ENCODE measurements around the gene GP1BA.
"Not testable (repeated sequence)": the region's sequence is repeated elsewhere in the genome, so short reads cannot be mapped to it uniquely, and the experiment has no call there.

Gene GP1BA

GRCh38 chr17:4901108-4901647, 30.9 kb upstream of the GP1BA start:
- Histone ChIP-seq H3K9me3 (ENCODE audit: control insufficient read depth in 2 of 2, low read length in 2 of 2) (no peaks in the 10 kb centered on the region), H3K36me3 (ENCODE audit: control insufficient read depth in 2 of 2, insufficient read depth in 2 of 2, low read length in 2 of 2) (peaks cover 7 to 12% of the 10 kb centered on the region in 2 donors), H3K4me3 (ENCODE audit: low read length in 2 of 2) (peak overlapping the region in 1 of 2 donors; percentile 80), H3K9ac (ENCODE audit: low read depth in 1 of 2, low read length in 2 of 2) (no peak overlapping the region), H3K4me1 (ENCODE audit: control insufficient read depth in 2 of 2, insufficient read depth in 2 of 2, low read length in 2 of 2) (peaks cover 21 to 29% of the 10 kb centered on the region in 2 donors), H3K27ac (ENCODE audit: low read depth in 2 of 2, low read length in 2 of 2) (peak overlapping the region in 1 of 2 donors; percentile 1), H3K27me3 (ENCODE audit: control insufficient read depth in 2 of 2, insufficient read depth in 2 of 2, low read length in 2 of 2) (peaks cover 4 to 13% of the 10 kb centered on the region in 2 donors)

- no peak overlapping the region for H3K9ac ChIP-seq (ENCODE audit: low read depth in 1 of 2, low read length in 2 of 2)
- H3K27me3 ChIP-seq (ENCODE audit: control insufficient read depth in 2 of 2, insufficient read depth in 2 of 2, low read length in 2 of 2) = peaks cover 4 to 13% of the 10 kb centered on the region in 2 donors
- H3K4me1 ChIP-seq (ENCODE audit: control insufficient read depth in 2 of 2, insufficient read depth in 2 of 2, low read length in 2 of 2) = peaks cover 21 to 29% of the 10 kb centered on the region in 2 donors
- no peaks in the 10 kb centered on the region for H3K9me3 ChIP-seq (ENCODE audit: control insufficient read depth in 2 of 2, low read length in 2 of 2)
- peak overlapping the region in 1 of 2 donors; percentile 43 for H3K27ac ChIP-seq (ENCODE audit: low read depth in 2 of 2, low read length in 2 of 2)
- peaks cover 1 to 6% of the 10 kb centered on the region in 2 donors for H3K36me3 ChIP-seq (ENCODE audit: control insufficient read depth in 2 of 2, insufficient read depth in 2 of 2, low read length in 2 of 2)
- no peak overlapping the region for H3K4me3 ChIP-seq (ENCODE audit: low read length in 2 of 2)
Observed at GRCh38 chr17:4901648-4902344, 30.3 kb upstream of the GP1BA start.

GRCh38 chr17:4902540-4902939, 29.5 kb upstream of the GP1BA start:
- no peaks in the 10 kb centered on the region for H3K36me3 ChIP-seq (ENCODE audit: control insufficient read depth in 2 of 2, insufficient read depth in 2 of 2, low read length in 2 of 2)
- H3K4me3 ChIP-seq (ENCODE audit: low read length in 2 of 2) = no peak overlapping the region
- peaks cover 4 to 13% of the 10 kb centered on the region in 2 donors for H3K27me3 ChIP-seq (ENCODE audit: control insufficient read depth in 2 of 2, insufficient read depth in 2 of 2, low read length in 2 of 2)
- H3K9me3 ChIP-seq (ENCODE audit: control insufficient read depth in 2 of 2, low read length in 2 of 2) = no peaks in the 10 kb centered on the region
- H3K4me1 ChIP-seq (ENCODE audit: control insufficient read depth in 2 of 2, insufficient read depth in 2 of 2, low read length in 2 of 2) = peaks cover 21 to 29% of the 10 kb centered on the region in 2 donors
- H3K9ac ChIP-seq (ENCODE audit: low read depth in 1 of 2, low read length in 2 of 2) = no peak overlapping the region
- peak overlapping the region in 1 of 2 donors; percentile 44 for H3K27ac ChIP-seq (ENCODE audit: low read depth in 2 of 2, low read length in 2 of 2)

DNA sequence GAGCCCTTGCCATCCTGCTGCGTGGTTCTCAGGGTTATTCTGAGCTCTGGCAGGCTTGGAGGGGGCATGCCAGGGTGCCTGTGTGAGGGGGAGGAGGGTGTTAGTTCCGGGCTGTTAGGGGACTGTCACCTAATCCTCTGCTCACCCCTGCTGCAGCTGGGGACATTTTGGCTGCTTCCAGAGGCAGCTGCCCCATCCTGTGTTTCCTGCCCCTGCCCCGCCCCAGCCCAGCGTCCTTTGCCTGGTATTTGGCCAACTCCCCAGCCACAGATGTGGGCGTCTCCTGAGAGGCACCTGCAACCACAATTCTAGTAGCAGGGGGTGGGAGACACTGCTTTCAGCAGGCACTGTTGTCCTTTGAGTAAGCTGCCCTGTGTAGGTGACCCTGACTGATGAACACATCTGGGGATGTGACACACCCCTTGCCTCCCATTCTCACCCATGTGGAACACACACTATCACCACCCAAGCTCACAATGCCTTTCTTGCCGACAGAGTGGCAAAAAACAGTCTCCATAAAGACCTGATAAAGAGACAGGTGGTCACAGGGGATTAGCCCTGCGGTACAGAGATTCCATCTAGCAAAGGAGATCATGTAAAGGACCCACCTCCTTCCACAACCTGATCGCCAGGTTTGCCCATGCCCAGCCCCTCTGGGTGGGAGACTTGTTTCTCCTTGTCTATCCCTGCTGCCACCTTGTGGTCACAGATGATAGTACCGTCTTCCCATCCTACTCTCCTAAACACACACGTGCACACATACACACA, 28.8 kb upstream of the GP1BA start, which contains the start of gene CHRNE:
Gene CHRNE, minus strand, starts transcription at position 48 of the 768 bp plus-strand sequence. Its CDS starts 35 bp downstream, at position 13.
- H3K9me3 ChIP-seq (ENCODE audit: control insufficient read depth in 2 of 2, low read length in 2 of 2) = no peaks in the 10 kb centered on the region
- H3K36me3 ChIP-seq (ENCODE audit: control insufficient read depth in 2 of 2, insufficient read depth in 2 of 2, low read length in 2 of 2) = no peaks in the 10 kb centered on the region
- H3K4me1 ChIP-seq (ENCODE audit: control insufficient read depth in 2 of 2, insufficient read depth in 2 of 2, low read length in 2 of 2) = peaks cover 21 to 29% of the 10 kb centered on the region in 2 donors
- H3K27me3 ChIP-seq (ENCODE audit: control insufficient read depth in 2 of 2, insufficient read depth in 2 of 2, low read length in 2 of 2) = peaks cover 4 to 13% of the 10 kb centered on the region in 2 donors
- H3K4me3 ChIP-seq (ENCODE audit: low read length in 2 of 2) = peak within 1 kb of the TSS in 1 of 2 donors; percentile 45
- H3K9ac ChIP-seq (ENCODE audit: low read depth in 1 of 2, low read length in 2 of 2) = no peak within 1 kb of the TSS
- H3K27ac ChIP-seq (ENCODE audit: low read depth in 2 of 2, low read length in 2 of 2) = peak within 1 kb of the TSS in 1 of 2 donors; percentile 44

GRCh38 chr17:4906642-4907041, 25.4 kb upstream of the GP1BA start:
- H3K36me3 ChIP-seq (ENCODE audit: control insufficient read depth in 2 of 2, insufficient read depth in 2 of 2, low read length in 2 of 2); H3K9me3 ChIP-seq (ENCODE audit: control insufficient read depth in 2 of 2, low read length in 2 of 2); H3K4me3 ChIP-seq (ENCODE audit: low read length in 2 of 2); H3K27me3 ChIP-seq (ENCODE audit: control insufficient read depth in 2 of 2, insufficient read depth in 2 of 2, low read length in 2 of 2); H3K9ac ChIP-seq (ENCODE audit: low read depth in 1 of 2, low read length in 2 of 2); H3K27ac ChIP-seq (ENCODE audit: low read depth in 2 of 2, low read length in 2 of 2): not testable (repeated sequence)
- peaks cover 15 to 19% of the 10 kb centered on the region in 2 donors for H3K4me1 ChIP-seq (ENCODE audit: control insufficient read depth in 2 of 2, insufficient read depth in 2 of 2, low read length in 2 of 2)

DNA sequence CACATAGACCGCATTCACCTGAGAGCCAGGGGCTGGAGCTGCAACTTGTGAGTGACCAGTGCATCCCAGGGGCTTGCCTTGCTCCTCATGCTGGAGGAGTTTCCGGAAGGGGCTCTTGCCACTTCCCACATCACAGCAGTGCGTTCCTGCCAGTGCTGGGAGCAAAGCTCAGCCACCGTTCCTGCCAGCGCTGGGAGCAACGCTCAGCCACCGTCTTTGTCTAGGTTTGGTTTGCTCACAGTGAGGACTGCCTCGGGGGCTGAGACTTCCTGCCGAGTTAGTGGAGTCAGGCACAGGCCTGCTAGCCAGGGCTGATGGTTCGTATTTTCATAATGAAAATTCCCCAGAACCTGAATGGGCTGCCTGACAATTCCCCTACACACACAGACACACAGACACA, 23.8 kb upstream of the GP1BA start:
- Histone ChIP-seq H3K4me3 (ENCODE audit: low read length in 2 of 2) (no peak overlapping the region), H3K9me3 (ENCODE audit: control insufficient read depth in 2 of 2, low read length in 2 of 2) (no peaks in the 10 kb centered on the region), H3K9ac (ENCODE audit: low read depth in 1 of 2, low read length in 2 of 2) (peak overlapping the region in 1 of 2 donors; percentile 42), H3K27ac (ENCODE audit: low read depth in 2 of 2, low read length in 2 of 2) (peak overlapping the region in 1 of 2 donors; percentile 50), H3K4me1 (ENCODE audit: control insufficient read depth in 2 of 2, insufficient read depth in 2 of 2, low read length in 2 of 2) (peaks cover 10 to 12% of the 10 kb centered on the region in 2 donors), H3K27me3 (ENCODE audit: control insufficient read depth in 2 of 2, insufficient read depth in 2 of 2, low read length in 2 of 2) (peaks cover 0 to 8% of the 10 kb centered on the region in 2 donors), H3K36me3 (ENCODE audit: control insufficient read depth in 2 of 2, insufficient read depth in 2 of 2, low read length in 2 of 2) (no peaks in the 10 kb centered on the region)

DNA sequence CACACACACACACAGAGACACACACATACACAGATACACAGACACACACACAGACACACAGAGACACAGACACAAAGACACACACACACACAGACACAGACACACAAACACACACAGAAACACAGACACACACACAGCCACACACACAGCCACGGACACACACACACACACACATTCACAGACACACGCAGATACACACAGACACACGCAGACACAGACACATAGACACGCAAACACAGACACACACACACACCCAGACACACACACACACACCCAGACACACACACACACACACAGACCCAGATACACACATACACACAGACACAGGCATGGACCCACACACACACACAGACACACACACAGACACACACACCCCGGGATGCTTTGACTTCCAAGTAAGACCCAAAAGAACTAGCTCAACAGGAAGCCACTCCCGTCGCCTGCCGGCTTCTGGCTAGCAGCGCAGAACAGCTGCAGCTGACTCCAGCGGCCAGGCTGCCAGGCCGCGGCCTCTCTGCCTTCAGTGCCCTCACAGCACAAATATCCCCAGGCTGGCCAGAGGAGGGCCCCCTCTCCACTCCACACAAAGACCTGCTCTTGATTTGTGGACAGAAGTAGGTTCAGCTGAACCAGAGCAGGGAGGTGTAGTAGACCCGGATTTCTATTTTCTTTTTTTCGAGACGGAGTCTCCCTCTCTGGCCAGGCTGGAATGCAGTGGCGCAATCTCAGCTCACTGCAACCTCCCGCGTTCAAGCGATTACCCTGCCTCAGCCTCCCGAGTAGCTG, 23.2 kb upstream of the GP1BA start:
- Histone ChIP-seq H3K36me3 (ENCODE audit: control insufficient read depth in 2 of 2, insufficient read depth in 2 of 2, low read length in 2 of 2) (no peaks in the 10 kb centered on the region), H3K27me3 (ENCODE audit: control insufficient read depth in 2 of 2, insufficient read depth in 2 of 2, low read length in 2 of 2) (peaks cover 0 to 8% of the 10 kb centered on the region in 2 donors), H3K4me1 (ENCODE audit: control insufficient read depth in 2 of 2, insufficient read depth in 2 of 2, low read length in 2 of 2) (peaks cover 7 to 9% of the 10 kb centered on the region in 2 donors), H3K27ac (ENCODE audit: low read depth in 2 of 2, low read length in 2 of 2) (peak overlapping the region; percentile 13 to 50), H3K9me3 (ENCODE audit: control insufficient read depth in 2 of 2, low read length in 2 of 2) (no peaks in the 10 kb centered on the region), H3K9ac (ENCODE audit: low read depth in 1 of 2, low read length in 2 of 2) (peak overlapping the region; percentile 32 to 42), H3K4me3 (ENCODE audit: low read length in 2 of 2) (peak overlapping the region; percentile 3 to 38)

DNA sequence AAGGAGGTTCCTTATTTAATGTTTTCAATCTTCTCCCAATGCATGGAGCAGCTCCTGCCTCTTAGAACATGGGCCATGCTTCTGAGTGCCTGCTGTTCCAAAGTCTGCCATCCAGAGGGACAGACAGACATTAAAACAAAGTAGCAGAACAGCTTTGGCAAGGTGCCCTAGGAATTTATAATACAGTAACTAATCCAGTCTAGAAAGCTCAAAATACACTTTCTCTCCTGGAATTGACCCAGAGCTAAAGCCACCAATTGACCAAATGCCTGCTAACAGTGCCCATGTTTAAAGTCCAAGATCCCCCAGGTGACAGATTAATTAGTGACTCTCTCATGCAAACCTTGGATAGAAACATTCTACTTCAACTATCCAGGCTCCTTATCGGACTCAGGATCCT, 18.1 kb upstream of the GP1BA start:
- Histone ChIP-seq H3K9ac (ENCODE audit: low read depth in 1 of 2, low read length in 2 of 2) (no peak overlapping the region), H3K4me3 (ENCODE audit: low read length in 2 of 2) (no peak overlapping the region), H3K36me3 (ENCODE audit: control insufficient read depth in 2 of 2, insufficient read depth in 2 of 2, low read length in 2 of 2) (no peaks in the 10 kb centered on the region), H3K9me3 (ENCODE audit: control insufficient read depth in 2 of 2, low read length in 2 of 2) (no peaks in the 10 kb centered on the region), H3K27ac (ENCODE audit: low read depth in 2 of 2, low read length in 2 of 2) (no peak overlapping the region), H3K4me1 (ENCODE audit: control insufficient read depth in 2 of 2, insufficient read depth in 2 of 2, low read length in 2 of 2) (peaks cover 2% of the 10 kb centered on the region in 2 donors), H3K27me3 (ENCODE audit: control insufficient read depth in 2 of 2, insufficient read depth in 2 of 2, low read length in 2 of 2) (no peaks in the 10 kb centered on the region)

DNA sequence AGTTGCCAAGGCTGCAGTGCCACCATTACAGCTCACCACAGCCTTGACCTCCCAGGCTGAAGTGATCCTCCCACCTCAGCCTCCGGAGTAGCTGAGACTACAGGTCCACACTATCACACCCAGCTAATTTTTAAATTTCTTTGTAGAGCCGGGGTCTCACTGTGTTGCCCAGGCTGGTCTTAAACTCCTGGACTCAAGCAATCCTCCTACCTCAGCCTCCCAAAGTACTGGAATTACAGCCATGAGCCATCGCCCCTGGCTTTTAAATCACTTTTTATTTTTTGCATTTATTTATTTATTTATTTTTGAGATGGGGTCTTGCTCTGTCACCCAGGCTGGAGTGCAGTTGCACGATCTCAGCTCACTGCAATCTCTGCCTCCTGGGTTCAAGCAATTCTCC, 17.5 kb upstream of the GP1BA start:
- not testable (repeated sequence) for H3K4me1 ChIP-seq (ENCODE audit: control insufficient read depth in 2 of 2, insufficient read depth in 2 of 2, low read length in 2 of 2); H3K27ac ChIP-seq (ENCODE audit: low read depth in 2 of 2, low read length in 2 of 2); H3K9me3 ChIP-seq (ENCODE audit: control insufficient read depth in 2 of 2, low read length in 2 of 2); H3K27me3 ChIP-seq (ENCODE audit: control insufficient read depth in 2 of 2, insufficient read depth in 2 of 2, low read length in 2 of 2); H3K9ac ChIP-seq (ENCODE audit: low read depth in 1 of 2, low read length in 2 of 2); H3K36me3 ChIP-seq (ENCODE audit: control insufficient read depth in 2 of 2, insufficient read depth in 2 of 2, low read length in 2 of 2); H3K4me3 ChIP-seq (ENCODE audit: low read length in 2 of 2)

Data from mucosa of rectum (tissue), 2 donors.